MM.1S (cell line): ENCODE results near the gene LRMDA.

Experiments used
- CTCF ChIP-seq: fragments of 300-600 bp; sonication (generic); IDR thresholded peaks from 2 replicates; pipeline ENCODE4 v1.5.1; 2016; ENCODE audit warnings: antibody characterized with exemption, low read length, mixed read lengths
- EZH2phosphoT487 ChIP-seq: fragments of 300-600 bp; sonication (generic); IDR thresholded peaks from 2 replicates; pipeline ENCODE4 v1.6.1; 2018; ENCODE audit warnings: antibody characterized with exemption, low read length

- TF ChIP-seq CTCF, result no peak
- TF ChIP-seq EZH2phosphoT487, result no peak
These were observed 688.1 kb downstream of the LRMDA start for GRCh38 chr10:76119515-76119914.
